ENCODE data around the gene AMFR.

- TF ChIP-seq, protein P1, sequence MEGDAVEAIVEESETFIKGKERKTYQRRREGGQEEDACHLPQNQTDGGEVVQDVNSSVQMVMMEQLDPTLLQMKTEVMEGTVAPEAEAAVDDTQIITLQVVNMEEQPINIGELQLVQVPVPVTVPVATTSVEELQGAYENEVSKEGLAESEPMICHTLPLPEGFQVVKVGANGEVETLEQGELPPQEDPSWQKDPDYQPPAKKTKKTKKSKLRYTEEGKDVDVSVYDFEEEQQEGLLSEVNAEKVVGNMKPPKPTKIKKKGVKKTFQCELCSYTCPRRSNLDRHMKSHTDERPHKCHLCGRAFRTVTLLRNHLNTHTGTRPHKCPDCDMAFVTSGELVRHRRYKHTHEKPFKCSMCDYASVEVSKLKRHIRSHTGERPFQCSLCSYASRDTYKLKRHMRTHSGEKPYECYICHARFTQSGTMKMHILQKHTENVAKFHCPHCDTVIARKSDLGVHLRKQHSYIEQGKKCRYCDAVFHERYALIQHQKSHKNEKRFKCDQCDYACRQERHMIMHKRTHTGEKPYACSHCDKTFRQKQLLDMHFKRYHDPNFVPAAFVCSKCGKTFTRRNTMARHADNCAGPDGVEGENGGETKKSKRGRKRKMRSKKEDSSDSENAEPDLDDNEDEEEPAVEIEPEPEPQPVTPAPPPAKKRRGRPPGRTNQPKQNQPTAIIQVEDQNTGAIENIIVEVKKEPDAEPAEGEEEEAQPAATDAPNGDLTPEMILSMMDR (IDR thresholded peaks at IDR 0.05) = no peak
- TF ChIP-seq POLR2A (IDR thresholded peaks at IDR 0.05) = no peak
- TF ChIP-seq POLR2AphosphoS5 (IDR thresholded peaks at IDR 0.05) = no peak
- TF ChIP-seq EP300 (IDR thresholded peaks at IDR 0.05) = no peak
Observed at GRCh38 chr16:56319376-56319775, 106.0 kb downstream of the AMFR start.
